Ishikawa (cell line): ENCODE data around the gene STK39.

Source experiments
- CEBPB ChIP-seq: IDR thresholded peaks from 2 replicates; pipeline ENCODE4 v1.6.1; 2012
- CREB1 ChIP-seq: IDR thresholded peaks from 2 replicates; pipeline ENCODE4 v1.6.1; 2012; ENCODE audit warnings: low read depth
- EGR1 ChIP-seq: IDR thresholded peaks from 2 replicates; pipeline ENCODE4 v1.6.1; 2012
- EP300 ChIP-seq: IDR thresholded peaks from 2 replicates; pipeline ENCODE4 v1.6.1; 2012; ENCODE audit warnings: borderline replicate concordance
- FOXM1 ChIP-seq: IDR thresholded peaks from 2 replicates; pipeline ENCODE4 v1.6.1; 2012; ENCODE audit warnings: low read depth, borderline replicate concordance
- MAX ChIP-seq: IDR thresholded peaks from 2 replicates; pipeline ENCODE4 v1.6.1; 2012
- NFIC ChIP-seq: IDR thresholded peaks from 2 replicates; pipeline ENCODE4 v1.6.1; 2012
- RAD21 ChIP-seq: IDR thresholded peaks from 2 replicates; pipeline ENCODE4 v1.6.1; 2012; ENCODE audit warnings: low read depth
- REST ChIP-seq: IDR thresholded peaks from 2 replicates; pipeline ENCODE4 v1.6.1; 2012; ENCODE audit warnings: low read depth, mild to moderate bottlenecking
- TAF1 ChIP-seq: IDR thresholded peaks from 2 replicates; pipeline ENCODE4 v1.6.1; 2012; ENCODE audit warnings: low read depth, mild to moderate bottlenecking
- TCF12 ChIP-seq: IDR thresholded peaks from 2 replicates; pipeline ENCODE4 v1.6.1; 2012; ENCODE audit warnings: low read depth
- TEAD4 ChIP-seq: IDR thresholded peaks from 2 replicates; pipeline ENCODE4 v1.6.1; 2012
- YY1 ChIP-seq: IDR thresholded peaks from 2 replicates; pipeline ENCODE4 v1.6.1; 2012; ENCODE audit warnings: low read depth
- ZBTB7A ChIP-seq: IDR thresholded peaks from 2 replicates; pipeline ENCODE4 v1.6.1; 2012; ENCODE audit warnings: low read depth
- TF ChIP-seq, protein P1 (sequence below): IDR thresholded peaks from 2 replicates; pipeline ENCODE4 v1.6.1; 2012

The STK39 gene

GRCh38 chr2:168160897-168161296 lies 86.5 kb downstream of the STK39 start:
- TF ChIP-seq CREB1, result no peak
- peak; percentile 17; the same call in 1 of the 2 replicates for TF ChIP-seq RAD21

GRCh38 chr2:168159754-168160585 lies 87.4 kb downstream of the STK39 start:
- TF ChIP-seq, protein P1, sequence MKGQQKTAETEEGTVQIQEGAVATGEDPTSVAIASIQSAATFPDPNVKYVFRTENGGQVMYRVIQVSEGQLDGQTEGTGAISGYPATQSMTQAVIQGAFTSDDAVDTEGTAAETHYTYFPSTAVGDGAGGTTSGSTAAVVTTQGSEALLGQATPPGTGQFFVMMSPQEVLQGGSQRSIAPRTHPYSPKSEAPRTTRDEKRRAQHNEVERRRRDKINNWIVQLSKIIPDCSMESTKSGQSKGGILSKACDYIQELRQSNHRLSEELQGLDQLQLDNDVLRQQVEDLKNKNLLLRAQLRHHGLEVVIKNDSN, result no peak
- TF ChIP-seq YY1 (no peak), NFIC (no peak)

DNA sequence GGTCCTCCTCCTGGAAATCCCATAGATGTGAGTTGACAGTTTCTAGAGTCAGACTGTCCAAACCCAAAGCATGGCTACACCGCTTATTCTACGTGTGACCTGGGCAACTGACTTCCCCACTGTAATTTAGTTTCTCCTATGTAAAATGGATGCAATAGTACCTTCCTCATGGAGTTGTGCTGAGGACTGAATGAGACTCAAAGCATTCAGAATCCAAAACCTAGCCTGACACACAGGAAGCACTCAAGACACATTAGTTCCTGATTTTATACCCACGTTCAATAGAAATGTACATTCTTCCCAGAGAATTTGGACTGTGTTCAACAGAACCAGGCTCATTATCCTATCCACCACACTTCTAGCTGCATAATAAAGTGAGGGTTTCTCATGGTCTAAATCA lies 88.8 kb downstream of the STK39 start:
- TF ChIP-seq EGR1, result no peak
- TF ChIP-seq CREB1, result no peak
- no peak for TF ChIP-seq RAD21
- no peak for TF ChIP-seq EP300
- TF ChIP-seq TAF1, result no peak
- TF ChIP-seq TEAD4, result no peak
- no peak for TF ChIP-seq REST
- no peak for TF ChIP-seq MAX
- TF ChIP-seq FOXM1, result no peak
- no peak for TF ChIP-seq YY1
- TF ChIP-seq, protein P1, result no peak
- no peak for TF ChIP-seq NFIC
- TF ChIP-seq CEBPB, result no peak
- TF ChIP-seq ZBTB7A, result no peak
- TF ChIP-seq TCF12, result no peak

DNA sequence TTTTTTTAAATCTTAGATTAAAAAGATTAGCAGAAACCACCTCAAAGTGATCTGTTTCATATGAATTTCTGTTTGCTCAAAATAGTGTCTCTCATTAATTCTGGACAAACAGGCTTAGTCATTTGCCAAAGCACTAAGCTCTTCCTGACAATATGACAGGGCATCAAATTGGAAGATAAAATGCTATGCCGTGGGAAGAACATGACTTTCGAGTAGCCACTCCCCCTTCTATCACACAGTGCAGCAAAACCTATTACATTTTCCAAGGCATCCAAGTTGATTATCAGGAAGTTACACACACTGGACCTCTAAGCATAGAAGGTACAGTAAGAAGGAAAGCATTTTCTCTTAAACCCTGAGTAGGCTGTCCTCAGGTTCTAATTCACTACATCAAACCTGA lies 89.5 kb downstream of the STK39 start:
- TF ChIP-seq ZBTB7A, result no peak

DNA sequence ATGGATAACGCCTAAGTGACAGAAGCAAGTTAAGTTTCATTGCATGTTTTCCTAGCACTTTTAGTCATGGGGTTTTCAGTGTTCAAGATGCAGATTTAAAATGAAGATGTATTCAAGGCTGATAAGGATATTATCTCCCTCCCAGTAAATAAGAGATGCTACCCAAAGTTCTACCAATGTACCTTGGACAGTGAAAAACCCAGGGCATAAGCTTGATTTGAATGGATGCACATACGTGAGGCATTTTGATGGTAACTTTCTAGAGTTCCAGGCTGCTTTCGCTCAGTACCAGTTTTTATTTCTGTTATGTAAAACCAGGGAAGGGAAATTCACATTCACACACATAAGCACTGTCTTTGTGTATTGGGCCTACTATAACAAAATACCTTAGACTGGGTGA lies 90.3 kb downstream of the STK39 start:
- TF ChIP-seq TCF12 (no peak), REST (peak; percentile 26; the same call in 1 of the 2 replicates)

GRCh38 chr2:168156661-168157060 lies 90.7 kb downstream of the STK39 start:
- TF ChIP-seq, protein P1, result no peak
- TF ChIP-seq CEBPB (no peak), TCF12 (no peak), NFIC (no peak), YY1 (no peak), RAD21 (no peak), FOXM1 (no peak), CREB1 (no peak), MAX (no peak), TEAD4 (no peak), ZBTB7A (no peak), EGR1 (no peak), TAF1 (no peak), REST (no peak), EP300 (no peak)
